Effector memory CD4-positive, alpha-beta T cell (primary cell): ENCODE data around the gene ATP7B.

Experiments used
- DNase-seq, 3 donors: peaks; one replicate each; pipeline ENCODE4 v3.0.0-alpha.2; 2020
- H3K27ac ChIP-seq: 2 replicates; pipeline ENCODE4 v1.7.0; 2013; ENCODE audit warnings: mild to moderate bottlenecking, low read length, moderate library complexity; ENCODE audit not compliant: insufficient read depth, poor library complexity, severe bottlenecking
- H3K27me3 ChIP-seq: replicated peaks from 2 replicates; pipeline ENCODE4 v1.7.0; 2013; ENCODE audit warnings: mild to moderate bottlenecking, low read length; ENCODE audit not compliant: insufficient read depth, control insufficient read depth, poor library complexity, severe bottlenecking
- H3K36me3 ChIP-seq: 2 replicates; pipeline ENCODE4 v1.7.0; 2013; ENCODE audit warnings: mild to moderate bottlenecking, low read length, moderate library complexity; ENCODE audit not compliant: control insufficient read depth, insufficient read depth
- H3K4me1 ChIP-seq: 2 replicates; pipeline ENCODE4 v1.7.0; 2013; ENCODE audit warnings: low read length, mild to moderate bottlenecking; ENCODE audit not compliant: control insufficient read depth, insufficient read depth, poor library complexity, severe bottlenecking
- H3K4me3 ChIP-seq: 2 replicates; pipeline ENCODE4 v1.7.0; 2013; ENCODE audit warnings: low read length, low read depth, mild to moderate bottlenecking; ENCODE audit not compliant: insufficient read depth, poor library complexity, severe bottlenecking
- H3K9me3 ChIP-seq: 2 replicates; pipeline ENCODE4 v1.7.0; 2013; ENCODE audit warnings: mild to moderate bottlenecking, low read length, moderate library complexity; ENCODE audit not compliant: control insufficient read depth

Gene ATP7B

DNA sequence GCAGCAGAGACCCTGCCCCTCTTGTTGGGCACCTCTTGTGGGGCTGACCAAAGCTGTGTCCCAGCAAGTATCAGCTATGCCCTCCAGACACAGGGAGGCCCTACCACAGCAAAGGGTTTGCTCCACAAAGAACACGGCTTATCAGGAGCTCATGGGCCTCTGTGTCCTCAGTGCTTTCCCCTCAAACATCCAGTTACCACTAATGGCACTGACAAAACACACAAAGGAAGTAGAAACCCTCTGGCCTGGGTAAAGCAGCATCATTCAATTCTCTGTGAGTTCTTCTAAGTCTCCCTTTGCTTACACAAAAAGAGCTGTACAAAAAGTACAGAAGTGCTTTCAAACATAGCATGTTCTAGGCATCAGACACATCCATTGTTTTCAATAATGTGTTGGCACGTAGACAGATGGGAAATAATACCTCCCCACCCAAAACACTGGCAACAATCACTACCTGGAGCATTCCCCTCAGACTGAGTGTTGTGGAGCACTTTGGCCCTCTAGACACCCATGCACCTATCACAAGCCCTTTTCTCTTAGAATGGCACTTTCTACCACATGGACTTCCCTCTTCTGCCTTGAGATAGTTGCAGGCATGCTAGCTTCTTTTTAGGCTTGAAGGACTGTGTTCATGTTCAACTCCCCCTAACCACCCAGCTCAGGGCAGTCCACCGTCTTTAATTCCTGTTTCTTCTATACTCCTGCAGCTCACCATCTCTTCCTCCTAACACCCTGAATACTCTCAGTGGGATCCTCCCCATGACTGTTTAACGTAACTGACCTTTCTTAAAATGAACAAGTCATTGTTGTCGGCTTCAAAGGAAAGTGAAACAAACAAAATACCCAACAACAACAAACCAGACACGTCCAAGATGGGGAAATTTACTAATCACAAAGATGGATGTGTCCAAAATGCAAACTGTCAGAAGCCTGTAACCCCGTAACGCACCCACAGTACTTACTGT is 43.5 kb downstream of the ATP7B start:
- H3K36me3 ChIP-seq: no peaks in the 10 kb centered on the region
- no peak overlapping the region for H3K27ac ChIP-seq
- no peaks in the 10 kb centered on the region for H3K9me3 ChIP-seq
- H3K4me1 ChIP-seq: peaks cover 12% of the 10 kb centered on the region
- no peak for DNase-seq
- no peaks in the 10 kb centered on the region for H3K27me3 ChIP-seq
- H3K4me3 ChIP-seq: no peak overlapping the region

DNA sequence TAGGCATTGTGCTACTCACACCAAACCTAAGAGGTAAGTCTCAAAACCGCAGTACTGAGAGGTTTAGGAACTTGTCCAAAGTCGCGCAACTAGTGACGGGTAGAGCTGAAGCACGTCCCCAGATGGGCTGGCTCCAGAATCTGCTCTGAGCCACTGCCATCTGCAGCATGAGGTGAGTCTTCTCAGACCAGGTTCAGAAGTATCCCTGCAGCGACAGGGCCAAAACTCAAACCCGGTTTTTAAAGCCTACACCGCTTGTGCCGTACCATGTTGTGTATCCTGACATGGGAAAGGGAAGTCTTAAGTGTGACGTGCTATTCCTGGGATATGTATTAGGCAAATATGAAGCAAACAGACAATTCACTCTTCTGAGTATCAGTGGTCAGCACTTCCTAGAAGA is 45.1 kb downstream of the ATP7B start:
- no peak for DNase-seq
- H3K27me3 ChIP-seq: no peaks in the 10 kb centered on the region
- no peaks in the 10 kb centered on the region for H3K9me3 ChIP-seq
- H3K4me3 ChIP-seq: no peak overlapping the region
- H3K36me3 ChIP-seq: no peaks in the 10 kb centered on the region
- H3K27ac ChIP-seq: no peak overlapping the region
- peaks cover 12% of the 10 kb centered on the region for H3K4me1 ChIP-seq

DNA sequence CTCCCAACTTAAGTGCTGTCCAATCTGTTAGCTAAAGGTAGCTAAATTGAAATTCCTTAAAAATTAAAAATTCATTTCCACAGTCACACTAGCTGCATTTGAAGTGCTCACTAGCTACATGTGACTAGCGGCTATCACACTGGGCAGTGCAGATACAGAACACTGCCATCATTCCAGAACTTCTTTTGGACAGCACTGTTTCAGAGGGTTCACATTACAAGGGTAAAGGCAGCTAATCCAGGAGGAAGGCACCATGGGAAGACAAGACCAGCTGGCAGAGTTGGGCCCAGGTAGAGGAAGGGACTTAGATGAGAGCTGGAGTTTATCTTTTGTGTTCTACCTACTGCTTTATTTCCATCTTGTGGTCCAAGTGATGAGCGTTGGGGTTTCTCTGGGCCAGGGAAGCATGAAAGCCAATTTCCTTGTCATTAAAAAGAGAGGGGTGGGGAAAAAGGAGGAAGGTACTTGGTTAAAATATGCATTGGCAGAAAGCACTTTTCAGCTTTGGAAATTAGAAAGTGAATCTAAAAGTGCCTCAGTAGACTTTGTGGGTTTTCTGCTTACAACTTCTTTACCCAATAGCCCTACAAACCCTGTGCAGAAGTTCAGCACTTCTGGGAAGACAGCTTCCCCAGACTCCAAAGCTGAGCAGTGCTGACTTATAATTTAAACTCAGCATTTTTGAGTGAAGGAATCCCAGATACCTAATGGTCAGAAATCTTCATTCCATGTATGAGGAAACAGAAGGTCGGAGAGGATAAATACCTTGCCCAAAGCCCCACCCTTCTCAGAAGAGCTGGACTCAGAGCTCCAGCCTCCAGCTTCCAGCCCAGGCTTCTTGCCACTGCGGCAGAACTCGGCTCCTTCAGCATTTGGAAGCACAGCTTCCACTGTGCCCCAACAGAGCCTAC is 49.5 kb downstream of the ATP7B start:
- H3K4me3 ChIP-seq: no peak overlapping the region
- no peak overlapping the region for H3K27ac ChIP-seq
- H3K9me3 ChIP-seq: no peaks in the 10 kb centered on the region
- no peaks in the 10 kb centered on the region for H3K4me1 ChIP-seq
- H3K27me3 ChIP-seq: no peaks in the 10 kb centered on the region
- no peak for DNase-seq
- H3K36me3 ChIP-seq: no peaks in the 10 kb centered on the region

DNA sequence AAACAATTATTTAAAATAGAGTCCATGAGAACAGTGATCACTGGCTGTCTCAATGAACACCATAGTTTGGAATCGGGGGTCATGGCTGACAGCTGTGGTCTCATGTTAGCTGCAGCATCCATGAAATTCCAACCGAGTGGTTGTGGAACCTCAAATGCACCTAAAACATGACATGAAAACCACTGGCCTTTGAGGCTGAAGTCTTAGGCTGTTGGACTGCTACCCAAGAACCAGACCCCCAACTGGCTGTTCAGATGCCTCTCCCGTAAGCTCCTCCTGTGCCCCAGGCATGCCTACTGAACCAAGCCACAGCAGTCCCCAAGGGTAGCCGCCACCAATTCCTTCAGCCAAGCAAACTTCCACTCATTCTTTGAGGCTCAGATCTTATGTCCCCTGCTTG is 50.5 kb downstream of the ATP7B start:
- no peak overlapping the region for H3K4me3 ChIP-seq
- no peaks in the 10 kb centered on the region for H3K9me3 ChIP-seq
- H3K27me3 ChIP-seq: no peaks in the 10 kb centered on the region
- no peaks in the 10 kb centered on the region for H3K4me1 ChIP-seq
- no peak overlapping the region for H3K27ac ChIP-seq
- no peaks in the 10 kb centered on the region for H3K36me3 ChIP-seq
- no peak for DNase-seq

DNA sequence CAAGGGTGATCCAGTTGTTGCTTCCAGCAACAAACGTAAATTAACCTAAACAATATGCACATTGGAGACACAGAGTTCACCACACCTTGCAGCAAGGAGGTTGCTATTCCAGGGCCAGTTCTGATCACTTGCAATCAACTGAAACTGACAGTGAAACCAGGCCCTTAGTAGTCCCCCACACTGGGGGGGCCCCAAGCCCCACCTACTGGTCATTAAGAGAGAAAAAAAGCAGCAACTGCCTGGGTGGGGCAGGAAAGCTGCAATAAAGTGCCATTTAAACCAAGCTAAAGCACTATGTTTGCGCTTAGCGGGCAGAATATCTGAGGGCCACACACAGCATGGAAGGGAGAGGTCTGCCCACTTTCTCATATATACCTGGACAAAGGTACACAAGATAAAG is 51.5 kb downstream of the ATP7B start:
- Histone ChIP-seq H3K27ac (no peak overlapping the region), H3K36me3 (no peaks in the 10 kb centered on the region), H3K9me3 (no peaks in the 10 kb centered on the region), H3K27me3 (no peaks in the 10 kb centered on the region), H3K4me3 (no peak overlapping the region), H3K4me1 (no peaks in the 10 kb centered on the region)
- no peak for DNase-seq

DNA sequence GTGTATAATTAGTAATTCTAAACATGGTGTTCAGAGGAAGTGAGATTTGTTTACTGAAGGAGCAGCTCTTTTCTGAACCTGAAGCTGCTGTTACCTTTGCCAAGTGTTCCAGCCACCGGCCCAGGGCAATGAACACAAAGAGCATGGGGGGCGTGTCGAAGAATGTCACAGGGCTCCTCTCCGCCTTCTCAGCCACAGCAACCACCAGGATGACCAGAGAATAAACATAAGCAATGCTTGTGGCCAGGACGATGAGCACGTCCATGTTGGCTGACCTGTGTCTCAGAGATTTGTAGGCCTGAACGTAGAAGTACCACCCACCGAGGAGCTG is 53.1 kb downstream of the ATP7B start:
- DNase-seq: no peak
- Histone ChIP-seq H3K27me3 (no peaks in the 10 kb centered on the region), H3K36me3 (no peaks in the 10 kb centered on the region), H3K4me1 (peaks cover 9% of the 10 kb centered on the region), H3K27ac (no peak overlapping the region), H3K4me3 (no peak overlapping the region), H3K9me3 (no peaks in the 10 kb centered on the region)

DNA sequence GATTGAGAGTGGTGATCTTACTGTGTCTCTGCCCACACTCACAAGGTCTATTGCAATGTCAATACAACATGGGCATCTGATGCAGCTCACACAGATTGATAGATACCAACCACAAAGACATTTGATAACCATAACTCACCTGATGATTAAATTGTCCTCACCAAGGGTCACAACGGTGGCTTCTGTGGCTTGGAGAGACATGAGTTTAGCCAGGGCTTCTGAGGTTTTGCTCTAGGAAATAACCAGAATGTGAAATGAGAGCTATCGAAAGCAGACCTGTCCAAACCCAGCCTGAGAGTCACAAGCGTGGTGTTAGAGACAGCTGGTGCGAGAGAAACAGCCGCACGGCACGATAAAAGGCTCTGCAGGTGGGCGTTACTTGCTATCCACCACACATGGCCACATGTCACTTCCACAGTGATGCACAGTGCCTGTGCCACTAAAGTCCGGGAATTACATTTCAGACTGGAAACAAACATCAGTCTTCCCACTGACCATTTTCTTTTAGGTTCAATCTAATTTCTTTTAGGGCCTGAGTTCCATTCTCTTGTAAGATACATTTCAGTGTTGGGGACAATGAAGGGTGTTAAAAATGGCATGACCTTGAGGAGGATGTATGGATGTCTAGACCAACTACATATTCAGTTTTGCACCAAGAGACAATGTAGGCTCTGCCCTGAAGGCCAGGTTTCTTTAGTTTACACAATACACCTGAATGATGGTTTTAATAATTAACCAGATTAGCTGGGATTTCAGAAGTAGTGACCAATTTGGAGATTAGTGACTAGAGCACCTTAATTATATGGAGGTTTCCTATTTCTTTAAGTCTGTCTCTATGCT is 53.7 kb downstream of the ATP7B start:
- Histone ChIP-seq H3K9me3 (no peaks in the 10 kb centered on the region), H3K27ac (no peak overlapping the region), H3K36me3 (no peaks in the 10 kb centered on the region), H3K4me3 (no peak overlapping the region), H3K4me1 (peaks cover 15% of the 10 kb centered on the region), H3K27me3 (no peaks in the 10 kb centered on the region)
- no peak for DNase-seq

DNA sequence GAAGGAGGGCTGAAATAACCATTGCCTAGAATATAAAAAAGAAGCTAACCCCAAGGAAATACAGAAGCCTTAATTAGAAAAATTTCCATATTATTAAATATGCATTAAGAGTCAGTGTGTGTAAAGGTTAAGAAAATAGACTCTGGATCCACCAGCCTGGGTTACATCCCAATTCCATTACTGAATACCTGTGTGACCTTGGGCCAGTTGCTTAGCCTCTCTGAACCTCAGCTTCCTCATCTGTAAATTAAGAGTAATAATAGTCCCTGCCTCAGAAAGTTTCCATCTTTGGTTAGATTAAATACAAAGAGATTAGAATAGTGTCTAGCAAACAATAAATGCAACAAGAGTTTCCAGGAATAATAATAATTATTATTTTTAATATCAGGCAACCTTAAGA is 54.5 kb downstream of the ATP7B start:
- H3K9me3 ChIP-seq: no peaks in the 10 kb centered on the region
- H3K27me3 ChIP-seq: no peaks in the 10 kb centered on the region
- H3K36me3 ChIP-seq: no peaks in the 10 kb centered on the region
- H3K4me1 ChIP-seq: peaks cover 17% of the 10 kb centered on the region
- no peak overlapping the region for H3K27ac ChIP-seq
- no peak for DNase-seq
- no peak overlapping the region for H3K4me3 ChIP-seq

DNA sequence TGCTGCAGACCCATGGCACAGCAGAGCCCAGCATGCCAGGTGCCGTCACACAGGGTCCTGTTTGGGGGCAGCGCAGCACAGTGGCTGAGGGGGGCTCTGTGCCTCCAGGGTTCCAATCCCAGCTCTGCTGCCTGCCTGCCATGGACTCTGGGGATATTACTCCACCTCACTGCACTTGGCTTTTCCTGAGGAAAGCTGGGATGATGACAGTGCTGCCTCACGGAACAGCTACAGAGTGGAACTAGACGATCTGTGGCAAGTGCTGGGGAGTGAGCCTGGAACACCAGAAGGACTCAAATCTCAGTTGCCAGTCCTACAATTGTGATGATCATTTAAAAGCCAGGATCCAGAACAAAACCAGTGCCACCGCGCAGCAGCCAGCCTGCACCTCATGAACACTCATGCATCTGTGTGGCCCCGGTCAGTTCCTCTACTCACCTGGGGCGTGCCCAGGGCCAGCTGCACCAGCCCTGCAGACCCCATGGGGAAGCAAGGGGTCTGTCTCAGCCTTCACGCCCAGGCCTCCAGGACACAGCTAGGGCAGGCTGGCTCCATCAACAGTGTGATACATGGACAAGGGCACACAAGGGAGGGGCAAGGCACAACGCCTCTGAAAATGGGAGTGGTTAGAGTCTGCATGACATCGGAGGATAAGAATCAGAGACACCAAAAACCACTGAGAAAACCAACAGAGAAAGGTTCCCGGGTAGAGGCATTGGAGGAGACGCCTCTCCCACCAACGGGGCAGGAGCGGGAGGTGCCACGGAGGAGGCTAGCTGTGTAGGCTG is 55.2 kb downstream of the ATP7B start:
- Histone ChIP-seq H3K4me3 (no peak overlapping the region), H3K4me1 (peaks cover 17% of the 10 kb centered on the region), H3K9me3 (peaks cover under 1% of the 10 kb centered on the region), H3K27ac (no peak overlapping the region), H3K36me3 (no peaks in the 10 kb centered on the region), H3K27me3 (no peaks in the 10 kb centered on the region)
- no peak for DNase-seq
